ENCODE results near the gene TSPAN9. TPM values are rescaled to one million over a fixed set of nuclear protein-coding genes. Genes with fewer than 3 reads are reported as not detected.
A peak's percentile ranks its signal among the peaks of the same experiment; 100 is the strongest.
"Not testable (repeated sequence)": the region's sequence is repeated elsewhere in the genome, so short reads cannot be mapped to it uniquely, and the experiment has no call there.

TSPAN9 gene
- total RNA-seq, 2 donors from 2014 or later, result 41.9 to 50.0 TPM

DNA sequence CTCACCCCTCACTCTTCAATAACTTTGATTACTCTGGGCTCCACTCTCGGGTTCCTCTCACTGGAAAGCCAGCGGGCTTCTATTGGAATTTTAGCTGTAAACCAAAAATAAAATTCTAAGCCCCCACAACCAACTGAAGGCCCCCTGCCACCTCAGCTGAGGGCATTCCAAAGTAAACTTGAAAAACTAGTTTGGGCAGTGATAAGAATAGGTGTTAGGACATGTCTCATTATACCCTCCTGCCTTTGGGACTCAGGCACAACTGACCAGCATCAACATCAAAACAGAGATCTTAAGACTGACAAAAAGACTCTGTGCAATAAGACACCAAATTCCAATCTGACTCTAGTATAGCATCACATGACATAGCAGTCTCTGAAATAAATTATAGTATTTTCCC is 11.9 kb upstream of the TSPAN9 start:
- no peak for DNase-seq (ENCODE audit: low spot score)
- 59% methylated on average over 2 of the region's 2 CpGs for WGBS
- Histone ChIP-seq H3K9me3 (no peaks in the 10 kb centered on the region), H3K36me3 (no peaks in the 10 kb centered on the region), H3K4me1 (replicated peaks) (peaks cover 1% of the 10 kb centered on the region), H3K27me3 (replicated peaks; ENCODE audit: insufficient read depth) (no peaks in the 10 kb centered on the region), H3K4me3 (no peak overlapping the region), H3K27ac (no peak overlapping the region)
- no peak for TF ChIP-seq POLR2A (IDR thresholded peaks at IDR 0.05)
- no peak for TF ChIP-seq POLR2AphosphoS5 (IDR thresholded peaks at IDR 0.05)
- TF ChIP-seq, protein P1, sequence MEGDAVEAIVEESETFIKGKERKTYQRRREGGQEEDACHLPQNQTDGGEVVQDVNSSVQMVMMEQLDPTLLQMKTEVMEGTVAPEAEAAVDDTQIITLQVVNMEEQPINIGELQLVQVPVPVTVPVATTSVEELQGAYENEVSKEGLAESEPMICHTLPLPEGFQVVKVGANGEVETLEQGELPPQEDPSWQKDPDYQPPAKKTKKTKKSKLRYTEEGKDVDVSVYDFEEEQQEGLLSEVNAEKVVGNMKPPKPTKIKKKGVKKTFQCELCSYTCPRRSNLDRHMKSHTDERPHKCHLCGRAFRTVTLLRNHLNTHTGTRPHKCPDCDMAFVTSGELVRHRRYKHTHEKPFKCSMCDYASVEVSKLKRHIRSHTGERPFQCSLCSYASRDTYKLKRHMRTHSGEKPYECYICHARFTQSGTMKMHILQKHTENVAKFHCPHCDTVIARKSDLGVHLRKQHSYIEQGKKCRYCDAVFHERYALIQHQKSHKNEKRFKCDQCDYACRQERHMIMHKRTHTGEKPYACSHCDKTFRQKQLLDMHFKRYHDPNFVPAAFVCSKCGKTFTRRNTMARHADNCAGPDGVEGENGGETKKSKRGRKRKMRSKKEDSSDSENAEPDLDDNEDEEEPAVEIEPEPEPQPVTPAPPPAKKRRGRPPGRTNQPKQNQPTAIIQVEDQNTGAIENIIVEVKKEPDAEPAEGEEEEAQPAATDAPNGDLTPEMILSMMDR (IDR thresholded peaks at IDR 0.05), result no peak
- intact Hi-C loops (cut with DNase I), result no loop called here

DNA sequence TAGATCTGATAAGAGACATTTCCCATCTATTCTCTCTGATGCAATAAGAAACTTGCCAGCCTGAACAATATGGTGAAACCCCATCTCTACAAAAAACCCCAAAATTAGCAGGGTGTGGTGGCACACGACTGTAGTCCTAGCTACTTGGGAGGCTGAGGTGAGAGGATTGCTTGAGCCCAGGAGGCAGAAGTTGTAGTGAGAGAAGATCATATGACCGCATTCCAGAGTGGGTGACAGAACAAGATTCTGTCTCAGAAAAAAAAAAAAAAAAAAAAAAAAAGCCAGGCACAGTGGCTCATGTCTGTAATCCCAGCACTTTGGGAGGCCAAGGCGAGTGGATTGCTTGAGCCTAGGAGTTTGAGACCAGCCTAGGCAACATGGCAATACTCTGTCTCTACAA is 11.3 kb upstream of the TSPAN9 start:
- H3K4me3 ChIP-seq; H3K27me3 ChIP-seq (replicated peaks; ENCODE audit: insufficient read depth); H3K9me3 ChIP-seq; DNase-seq (ENCODE audit: low spot score); H3K4me1 ChIP-seq (replicated peaks); H3K36me3 ChIP-seq; H3K27ac ChIP-seq; intact Hi-C loops (cut with DNase I): not testable (repeated sequence)
- WGBS, result 82% methylated on average over 3 of the region's 3 CpGs

DNA sequence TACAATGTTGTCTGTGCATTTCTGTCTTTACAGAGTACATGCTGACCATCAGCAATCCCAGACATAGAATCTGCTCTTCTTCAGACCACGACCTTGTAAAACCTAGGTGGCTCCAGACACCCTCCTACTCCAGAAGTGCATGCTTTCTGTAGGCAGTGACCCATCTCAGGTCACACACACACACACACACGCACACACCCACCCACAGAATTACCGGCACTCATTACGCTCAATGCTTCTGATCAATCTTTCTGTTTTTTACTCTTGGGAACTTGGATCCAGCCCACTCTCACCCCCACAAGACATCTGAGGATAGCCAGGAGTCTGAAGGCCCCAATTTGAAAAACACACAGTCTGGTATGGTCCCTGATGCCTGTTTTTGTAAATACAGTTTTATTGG is 7.5 kb upstream of the TSPAN9 start:
- H3K4me3 ChIP-seq, result no peak overlapping the region
- peaks cover 4% of the 10 kb centered on the region for H3K4me1 ChIP-seq (replicated peaks)
- H3K9me3 ChIP-seq, result no peaks in the 10 kb centered on the region
- no peaks in the 10 kb centered on the region for H3K27me3 ChIP-seq (replicated peaks; ENCODE audit: insufficient read depth)
- intact Hi-C loops (cut with DNase I), result no loop called here
- TF ChIP-seq POLR2AphosphoS5 (IDR thresholded peaks at IDR 0.05) (no peak), POLR2A (IDR thresholded peaks at IDR 0.05) (no peak)
- TF ChIP-seq, protein P1 (IDR thresholded peaks at IDR 0.05), result no peak
- no peaks in the 10 kb centered on the region for H3K36me3 ChIP-seq
- DNase-seq (ENCODE audit: low spot score), result peak; percentile 32
- peak overlapping the region; percentile 12 to 70 for H3K27ac ChIP-seq
- WGBS, result 67% methylated on average over 4 of the region's 4 CpGs

DNA sequence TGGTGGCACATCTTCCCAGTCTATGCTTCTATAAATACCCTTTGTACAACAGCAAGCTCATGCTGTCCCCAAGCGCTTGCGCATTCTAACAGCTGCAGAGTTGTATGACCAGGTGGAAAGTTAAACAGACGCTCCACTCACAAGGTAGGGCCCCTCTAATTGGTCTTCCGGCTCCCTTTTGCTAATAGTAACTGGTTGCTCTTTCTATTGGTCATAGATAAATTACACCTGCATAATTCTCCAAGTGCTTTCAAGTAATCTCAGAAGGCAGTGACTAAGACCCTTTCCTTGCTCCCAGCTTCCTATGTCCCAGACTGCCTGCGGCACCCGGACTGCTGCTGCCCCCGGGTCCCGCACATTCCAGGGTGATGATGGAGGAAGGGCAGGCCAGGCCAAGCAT is 6.1 kb upstream of the TSPAN9 start:
- intact Hi-C loops (cut with DNase I), result no loop called here
- Histone ChIP-seq H3K4me3 (no peak overlapping the region), H3K4me1 (replicated peaks) (peaks cover 4% of the 10 kb centered on the region), H3K9me3 (no peaks in the 10 kb centered on the region), H3K27me3 (replicated peaks; ENCODE audit: insufficient read depth) (no peaks in the 10 kb centered on the region), H3K36me3 (no peaks in the 10 kb centered on the region), H3K27ac (peak overlapping the region; percentile 39 to 70)
- TF ChIP-seq, protein P1 (IDR thresholded peaks at IDR 0.05), result no peak
- peak; percentile 67 for TF ChIP-seq POLR2AphosphoS5 (IDR thresholded peaks at IDR 0.05)
- TF ChIP-seq POLR2A (IDR thresholded peaks at IDR 0.05), result no peak
- peak; percentile 42 for DNase-seq (ENCODE audit: low spot score)
- WGBS, result 89% methylated on average over 8 of the region's 8 CpGs

DNA sequence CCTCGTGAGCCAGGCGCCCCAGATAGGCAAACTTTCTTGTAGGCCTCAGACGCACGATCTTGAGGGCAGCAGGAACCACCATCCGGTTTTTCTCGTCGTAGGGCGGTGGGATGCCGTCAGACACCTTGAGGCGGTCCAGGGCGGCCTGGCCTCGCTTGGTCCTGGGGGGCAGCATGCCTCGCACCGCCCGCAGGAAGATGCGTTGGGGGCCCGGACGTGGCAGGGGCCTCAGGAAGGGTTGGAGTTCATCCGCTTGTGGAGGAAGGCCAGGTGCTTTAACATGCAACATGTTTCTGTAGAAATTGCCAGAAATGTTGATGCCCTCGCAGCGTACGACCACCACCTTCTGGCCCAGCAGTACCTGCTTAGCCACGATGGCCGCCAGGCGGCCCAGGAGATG is 5.5 kb upstream of the TSPAN9 start:
- intact Hi-C loops (cut with DNase I), result loop anchor here (2.0 kb wide), 1 partner anchor 205 kb away; no protein-coding TSS in a partner anchor
- TF ChIP-seq POLR2A (IDR thresholded peaks at IDR 0.05) (no peak), POLR2AphosphoS5 (IDR thresholded peaks at IDR 0.05) (no peak)
- TF ChIP-seq, protein P1 (IDR thresholded peaks at IDR 0.05), result no peak
- no peaks in the 10 kb centered on the region for H3K27me3 ChIP-seq (replicated peaks; ENCODE audit: insufficient read depth)

More for the DNA sequence above, 5.5 kb upstream of the TSPAN9 start:
- Histone ChIP-seq H3K9me3 (no peaks in the 10 kb centered on the region), H3K27ac (no peak overlapping the region), H3K36me3 (no peaks in the 10 kb centered on the region), H3K4me1 (replicated peaks) (peaks cover 4% of the 10 kb centered on the region), H3K4me3 (no peak overlapping the region)
- no peak for DNase-seq (ENCODE audit: low spot score)
- WGBS, result 92% methylated on average over 25 of the region's 25 CpGs
